ENCODE results near the gene LRRC4B.
A peak's percentile ranks its signal among the peaks of the same experiment; 100 is the strongest.

LRRC4B gene

DNA sequence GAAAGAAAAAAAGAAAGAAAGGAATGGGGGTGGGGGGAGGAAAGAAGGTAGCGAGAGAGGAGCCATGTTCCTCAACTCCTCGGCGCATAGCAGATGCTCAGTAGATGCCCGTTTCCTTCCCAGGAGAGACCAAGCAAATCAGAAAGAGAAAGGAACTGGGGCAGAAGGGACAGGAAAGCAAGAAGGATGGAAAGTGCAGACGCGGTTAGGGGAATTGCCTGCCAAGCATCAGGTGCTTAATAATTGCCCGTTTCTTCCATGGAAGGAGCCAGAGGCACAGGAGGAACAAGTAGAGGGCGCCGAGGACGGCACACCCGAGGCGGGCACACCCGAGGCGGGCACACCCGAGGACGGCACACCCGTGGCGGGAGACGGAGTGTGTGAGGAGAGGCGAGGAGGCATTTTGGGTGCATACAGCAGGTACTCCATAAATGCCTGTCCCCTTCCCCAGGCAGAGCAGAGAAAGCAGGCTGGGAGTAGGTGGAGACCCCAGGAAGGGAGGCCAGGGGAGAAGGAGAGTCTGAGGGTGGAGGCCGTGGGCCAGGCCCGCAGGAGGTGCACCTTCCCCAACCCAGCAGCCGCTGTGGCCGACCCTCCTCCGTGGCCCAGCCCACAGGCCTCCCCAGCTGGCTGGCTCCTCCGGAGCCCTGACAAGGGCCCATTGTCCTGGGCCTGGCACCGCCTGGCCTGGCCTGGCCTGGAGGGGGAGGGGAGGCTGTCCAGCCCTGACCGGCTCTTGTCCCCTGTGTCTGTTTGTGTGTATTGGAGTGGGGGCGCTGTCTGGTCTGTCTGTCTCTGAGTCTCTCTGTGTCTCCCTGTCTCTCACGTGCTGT is 71.8 kb downstream of the LRRC4B start:
- DNase-seq = no peak
- in situ Hi-C loops (cut with HindIII; ENCODE audit: low pct_ligation_motif_present, low pct_unique_long_range_greater_than_20kb, low sequenced_read_pairs) = no loop called here

DNA sequence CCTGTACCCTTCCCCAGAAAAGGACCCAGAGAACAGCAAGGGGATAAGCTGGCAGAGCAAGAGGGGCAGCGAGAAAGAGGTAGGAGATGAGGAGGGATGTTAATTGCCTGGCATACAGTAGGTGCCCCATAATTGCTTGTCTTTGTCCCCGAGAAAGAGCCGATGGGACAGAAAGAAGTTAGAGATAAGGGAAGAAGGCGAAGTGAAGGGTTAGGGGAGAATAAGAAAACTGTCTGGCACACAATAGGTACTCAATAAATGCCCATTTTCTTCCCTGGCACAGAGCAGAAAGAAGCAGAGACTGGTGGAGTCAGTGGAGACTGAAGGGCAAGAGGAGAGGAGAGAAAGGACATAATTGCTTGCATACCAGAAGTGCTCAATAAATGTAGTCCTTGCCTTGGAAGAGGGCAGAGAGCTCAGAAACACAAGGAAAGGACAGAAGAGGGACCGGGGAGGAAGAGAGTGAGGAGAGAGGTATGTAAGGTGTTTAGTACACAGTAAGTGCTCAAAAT is 73.2 kb downstream of the LRRC4B start:
- DNase-seq = no peak
- in situ Hi-C loops (cut with HindIII; ENCODE audit: low pct_ligation_motif_present, low pct_unique_long_range_greater_than_20kb, low sequenced_read_pairs) = no loop called here

DNA sequence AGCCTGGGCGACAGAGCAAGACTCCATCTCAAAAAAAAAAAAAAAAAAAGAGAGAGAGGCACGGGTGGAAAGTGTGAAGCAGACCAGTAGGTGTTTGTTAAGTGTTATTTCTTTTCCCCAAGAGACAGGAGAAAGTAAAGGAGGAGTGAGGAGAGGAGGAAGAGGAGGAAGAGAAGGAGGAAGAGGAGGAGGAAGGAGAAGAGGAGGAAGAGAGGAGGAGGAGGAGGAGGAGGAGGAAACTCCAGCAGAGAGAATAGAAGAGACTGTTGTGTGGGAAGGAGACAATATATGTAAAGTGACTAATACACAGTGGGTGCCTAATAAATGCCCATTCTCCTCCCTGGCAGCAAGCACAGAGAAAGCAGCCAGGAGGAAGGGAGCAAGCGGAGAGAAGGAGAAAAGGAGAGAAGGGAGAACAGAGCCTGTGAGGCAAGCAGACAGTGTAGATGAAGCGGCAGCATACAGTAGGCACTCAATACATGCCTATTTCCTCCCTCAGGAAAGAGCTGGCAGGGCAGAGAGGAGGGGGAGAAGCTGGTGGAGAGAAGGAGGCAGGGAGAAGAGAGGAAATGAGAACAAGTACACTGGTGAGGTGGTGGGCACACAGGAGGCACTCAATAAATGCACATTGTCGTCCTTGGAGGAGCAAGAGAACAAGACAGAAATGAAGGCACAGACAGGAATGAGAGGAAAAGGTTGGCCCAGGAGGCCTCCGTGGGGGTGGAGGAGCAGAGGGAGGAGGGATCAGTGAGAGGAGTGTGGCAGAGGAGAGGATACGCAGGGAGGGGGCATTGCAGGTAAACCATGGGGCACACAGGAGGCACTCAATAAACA is 73.8 kb downstream of the LRRC4B start:
- in situ Hi-C loops (cut with HindIII; ENCODE audit: low pct_ligation_motif_present, low pct_unique_long_range_greater_than_20kb, low sequenced_read_pairs) = no loop called here
- DNase-seq = no peak

DNA sequence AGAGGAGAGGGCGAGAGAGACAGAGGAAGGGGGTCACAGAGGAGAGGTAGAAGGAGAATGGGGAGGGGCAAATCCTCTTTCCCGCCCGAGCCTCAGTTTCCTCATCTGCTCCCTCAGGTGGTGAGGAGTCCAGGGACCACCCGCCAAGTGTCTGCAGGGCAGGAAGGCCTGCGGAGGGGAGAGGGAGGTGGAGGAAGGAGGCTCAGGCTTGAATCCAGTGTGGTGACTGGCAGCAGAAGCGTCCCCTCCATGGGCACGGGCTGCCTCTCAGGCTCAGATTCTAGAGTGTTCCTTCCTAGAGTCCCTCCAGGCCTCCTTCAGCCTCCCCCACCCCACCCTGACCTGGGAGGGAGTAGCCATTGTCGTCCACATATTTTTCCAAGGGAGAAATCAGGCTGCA is 75.1 kb downstream of the LRRC4B start:
- no peak for DNase-seq
- in situ Hi-C loops (cut with HindIII; ENCODE audit: low pct_ligation_motif_present, low pct_unique_long_range_greater_than_20kb, low sequenced_read_pairs) = no loop called here

DNA sequence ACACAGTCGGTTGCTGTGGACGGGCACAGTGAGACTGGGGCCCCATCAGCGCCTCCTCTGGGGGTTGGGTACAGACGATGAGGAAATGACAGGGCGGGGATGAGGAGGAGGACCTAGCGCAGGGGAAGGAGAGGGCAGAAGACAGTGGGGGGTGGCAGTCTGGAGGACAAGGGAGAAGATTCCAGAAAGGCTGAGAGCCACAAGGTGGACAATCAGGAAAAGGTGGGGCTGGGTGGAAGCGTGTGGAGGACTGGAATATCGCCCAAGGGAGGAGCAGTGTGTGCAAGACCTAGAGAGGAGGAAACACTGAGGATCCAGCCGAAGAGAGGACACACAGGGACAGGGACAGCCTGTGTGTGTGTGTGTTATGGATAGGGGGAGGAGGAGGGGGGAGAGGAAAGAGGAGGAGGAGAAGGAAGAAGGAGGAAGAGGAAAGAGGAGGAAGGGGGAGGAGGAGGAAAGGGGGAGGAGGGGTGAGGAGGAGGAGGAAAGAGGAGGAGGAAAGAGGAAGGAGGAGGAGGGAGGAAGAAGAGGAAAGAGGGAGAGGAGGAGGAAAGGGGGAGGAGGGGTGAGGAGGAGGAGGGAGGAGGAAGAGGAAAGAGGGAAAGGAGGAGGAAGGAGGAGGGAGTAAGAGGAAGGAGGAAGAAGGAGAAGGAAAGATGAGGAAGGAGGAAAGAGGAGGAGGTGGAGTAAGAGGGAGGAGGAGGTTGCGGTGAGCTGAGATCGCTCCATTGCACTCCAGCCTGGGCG is 75.8 kb downstream of the LRRC4B start:
- in situ Hi-C loops (cut with HindIII; ENCODE audit: low pct_ligation_motif_present, low pct_unique_long_range_greater_than_20kb, low sequenced_read_pairs) = no loop called here
- no peak for DNase-seq

DNA sequence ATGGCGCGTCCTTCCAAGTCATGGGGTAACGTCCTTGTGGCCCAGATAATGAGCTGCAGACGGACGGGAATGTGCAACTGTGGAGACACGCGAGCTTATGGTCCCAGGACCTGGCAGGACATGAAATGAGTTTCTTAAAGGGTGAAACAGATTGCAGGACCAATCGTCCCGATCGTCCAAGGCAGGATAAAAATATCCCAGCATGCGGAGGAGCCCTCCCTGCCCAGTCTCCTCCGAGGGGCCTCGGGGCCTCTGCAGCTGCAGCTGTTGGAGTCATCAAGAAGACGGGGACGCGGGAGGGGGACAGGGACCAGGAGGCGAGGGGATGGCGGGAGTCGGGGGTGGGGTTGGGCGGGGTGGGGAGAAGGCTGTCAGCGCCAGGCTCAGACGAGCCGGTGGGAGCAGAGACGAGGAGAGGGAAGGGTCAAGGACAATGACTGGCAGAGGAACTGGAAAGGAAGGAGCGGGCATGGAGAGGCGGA is 77.2 kb downstream of the LRRC4B start:
- no peak for DNase-seq
- in situ Hi-C loops (cut with HindIII; ENCODE audit: low pct_ligation_motif_present, low pct_unique_long_range_greater_than_20kb, low sequenced_read_pairs) = no loop called here

DNA sequence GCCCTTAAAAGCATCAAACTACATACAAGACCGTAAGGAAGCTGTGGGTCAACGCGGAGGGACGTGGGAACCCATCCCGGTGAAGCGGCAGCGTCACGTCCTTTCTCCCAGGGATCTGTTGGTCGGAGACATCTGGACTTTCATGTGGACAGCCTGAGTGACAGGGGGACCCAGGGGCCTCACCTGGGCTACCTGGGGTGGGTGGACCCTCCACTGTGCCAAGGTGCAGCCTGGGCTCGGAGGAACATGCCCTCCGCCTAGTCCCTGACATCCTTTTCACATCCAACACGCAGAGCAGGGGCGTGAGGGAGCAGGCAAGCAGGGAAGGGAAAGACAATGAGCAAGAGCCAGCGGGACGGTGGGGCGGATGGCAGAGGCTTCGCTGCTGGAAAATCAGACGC is 77.8 kb downstream of the LRRC4B start:
- no peak for DNase-seq
- in situ Hi-C loops (cut with HindIII; ENCODE audit: low pct_ligation_motif_present, low pct_unique_long_range_greater_than_20kb, low sequenced_read_pairs) = no loop called here

DNA sequence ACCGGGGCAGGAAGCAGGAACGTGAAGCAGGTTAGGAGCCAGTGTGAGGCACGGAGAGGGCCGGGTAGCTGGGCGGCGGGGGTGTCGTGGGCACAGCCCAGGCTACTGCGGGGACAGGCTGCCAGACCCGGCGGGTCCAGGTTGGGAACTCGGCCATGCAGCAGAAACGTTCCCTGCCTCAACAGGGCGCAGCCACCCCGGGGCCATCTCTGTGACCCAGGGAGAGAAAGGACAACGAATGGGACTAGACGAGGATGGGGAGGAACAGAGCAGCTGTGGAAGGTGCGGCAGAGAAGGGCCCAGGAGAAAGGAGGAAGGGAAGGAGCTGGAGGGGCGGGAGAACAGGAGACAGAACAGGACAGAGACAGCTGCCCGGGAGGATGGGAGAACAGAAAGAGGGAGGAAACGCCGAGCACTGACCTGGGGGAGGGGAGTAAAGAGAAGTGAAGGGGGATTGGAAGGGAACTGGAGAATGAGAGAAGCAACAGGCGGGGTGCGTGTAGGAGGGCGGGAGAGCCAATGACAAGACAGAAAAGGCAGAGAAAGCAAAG is 78.7 kb downstream of the LRRC4B start:
- in situ Hi-C loops (cut with HindIII; ENCODE audit: low pct_ligation_motif_present, low pct_unique_long_range_greater_than_20kb, low sequenced_read_pairs) = no loop called here
- DNase-seq = no peak

DNA sequence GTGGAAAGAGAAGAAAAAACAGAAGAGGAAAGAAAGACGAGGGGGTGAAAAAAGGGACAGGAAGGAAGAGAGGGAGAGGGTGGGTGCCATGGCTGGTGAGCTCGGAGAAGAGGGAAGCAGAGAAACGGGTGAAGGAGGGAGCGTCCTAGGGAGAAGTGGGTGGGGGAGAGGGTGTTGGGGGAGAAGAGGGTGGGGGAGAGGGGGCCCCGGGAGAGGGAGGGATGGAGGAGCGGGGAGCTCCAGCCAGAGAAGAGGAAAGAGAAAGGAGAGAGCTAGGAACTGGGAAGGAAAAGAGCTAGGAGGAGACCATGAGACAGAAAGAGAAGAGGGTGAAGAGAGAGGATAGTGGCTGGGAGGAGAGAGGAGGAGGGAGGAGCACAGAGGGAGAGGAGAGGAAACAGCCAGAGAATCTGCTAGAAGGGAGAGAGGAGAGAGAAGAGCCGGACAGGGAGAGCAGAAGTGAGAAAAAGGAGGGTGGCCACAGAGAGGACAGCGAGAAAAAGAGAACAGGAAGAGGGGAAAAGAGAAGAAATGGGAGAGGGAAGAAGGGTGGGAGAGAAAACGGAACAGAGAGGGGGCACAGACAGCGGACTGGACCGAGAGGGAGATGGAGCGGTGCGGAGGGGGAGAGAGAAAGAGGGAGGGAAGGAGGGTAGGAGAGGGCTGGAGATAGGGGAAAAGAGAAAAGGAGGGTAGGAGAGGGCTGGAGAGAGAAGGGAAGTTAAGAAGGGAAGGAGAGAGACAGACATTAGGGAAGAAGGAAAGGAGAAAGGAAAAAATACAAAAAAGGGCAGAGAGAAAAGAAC is 79.6 kb downstream of the LRRC4B start:
- DNase-seq = no peak
- in situ Hi-C loops (cut with HindIII; ENCODE audit: low pct_ligation_motif_present, low pct_unique_long_range_greater_than_20kb, low sequenced_read_pairs) = no loop called here

DNA sequence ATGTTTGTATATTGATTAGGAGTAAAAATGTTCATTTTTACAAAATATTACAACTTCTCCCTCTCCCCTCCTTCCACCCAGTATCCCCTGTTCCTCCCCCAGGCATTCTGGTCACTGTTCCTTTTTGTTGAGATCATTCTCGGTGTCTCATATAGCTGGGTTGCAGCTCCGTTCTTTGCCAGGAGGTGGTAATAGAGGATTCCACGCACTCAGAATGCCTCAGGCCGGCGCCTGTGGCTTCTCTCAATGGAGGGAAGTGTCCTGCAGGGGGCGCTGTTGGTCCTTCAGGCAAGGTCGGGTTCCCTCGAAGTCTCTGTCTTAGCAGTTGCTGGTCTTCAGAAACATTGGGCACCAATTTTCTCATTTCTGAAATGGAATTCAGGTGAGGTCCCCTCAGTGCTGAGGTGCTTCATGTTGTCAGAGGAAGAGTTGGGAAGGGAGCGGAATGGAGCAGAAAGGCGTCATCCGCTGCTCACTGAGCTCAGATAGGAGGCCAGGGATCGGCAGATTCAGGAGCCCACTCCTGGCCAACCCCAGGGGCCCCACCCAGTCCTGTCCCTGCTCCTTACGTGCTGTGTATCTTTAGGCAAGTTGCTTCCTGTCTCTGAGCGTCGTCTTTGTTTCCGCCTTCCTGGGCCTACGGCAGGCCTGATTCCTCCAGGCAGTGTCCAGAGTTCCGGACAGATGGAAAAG is 81.3 kb downstream of the LRRC4B start:
- in situ Hi-C loops (cut with HindIII; ENCODE audit: low pct_ligation_motif_present, low pct_unique_long_range_greater_than_20kb, low sequenced_read_pairs) = no loop called here
- DNase-seq = peak; percentile 44

DNA sequence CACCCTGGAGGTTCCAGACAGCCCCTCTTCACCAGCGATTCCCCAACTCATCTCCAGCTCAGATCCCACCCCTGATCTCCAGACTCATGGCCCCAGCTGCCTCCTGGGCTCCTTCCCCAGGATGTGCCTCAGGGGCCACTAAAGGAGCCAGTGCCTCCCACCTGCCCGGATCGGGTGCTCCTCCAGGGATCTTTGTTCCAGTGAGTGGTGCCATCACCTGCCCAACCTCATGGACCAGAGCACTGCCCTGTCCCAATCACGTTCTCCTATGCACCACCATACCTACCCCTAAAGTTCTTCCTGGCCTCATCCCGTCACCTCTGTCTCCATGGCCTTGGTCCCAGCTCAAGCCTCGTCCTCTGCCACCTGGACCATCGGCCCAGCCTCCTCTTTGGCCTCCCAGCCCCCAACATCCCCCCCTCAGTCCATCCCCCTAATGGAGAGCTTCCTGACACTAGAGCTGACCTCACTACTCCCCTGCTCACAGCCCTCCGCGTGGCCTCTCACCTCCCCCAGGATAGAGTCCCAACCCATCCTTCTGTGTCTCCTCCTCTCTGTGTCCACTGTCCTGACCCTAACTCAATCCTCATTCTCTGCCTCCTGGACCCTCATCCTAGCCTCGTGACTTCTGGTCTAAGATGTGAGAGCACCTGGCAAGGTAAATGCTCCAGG is 82.8 kb downstream of the LRRC4B start:
- in situ Hi-C loops (cut with HindIII; ENCODE audit: low pct_ligation_motif_present, low pct_unique_long_range_greater_than_20kb, low sequenced_read_pairs) = no loop called here
- no peak for DNase-seq

DNA sequence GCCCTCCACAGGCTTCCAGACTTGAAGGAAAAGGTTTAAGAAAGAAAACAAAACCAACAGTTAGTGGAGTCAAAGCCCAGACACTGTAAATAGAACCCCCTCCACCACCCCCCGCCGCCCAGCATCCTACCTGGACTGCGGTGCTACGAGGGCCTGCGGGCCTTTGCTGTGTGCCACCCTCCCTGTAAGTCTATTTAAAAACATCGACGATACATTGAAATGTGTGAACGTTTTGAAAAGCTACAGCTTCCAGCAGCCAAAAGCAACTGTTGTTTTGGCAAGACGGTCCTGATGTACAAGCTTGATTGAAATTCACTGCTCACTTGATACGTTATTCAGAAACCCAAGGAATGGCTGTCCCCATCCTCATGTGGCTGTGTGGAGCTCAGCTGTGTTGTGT is 85.3 kb downstream of the LRRC4B start:
- DNase-seq = no peak
- in situ Hi-C loops (cut with HindIII; ENCODE audit: low pct_ligation_motif_present, low pct_unique_long_range_greater_than_20kb, low sequenced_read_pairs) = no loop called here

DNA sequence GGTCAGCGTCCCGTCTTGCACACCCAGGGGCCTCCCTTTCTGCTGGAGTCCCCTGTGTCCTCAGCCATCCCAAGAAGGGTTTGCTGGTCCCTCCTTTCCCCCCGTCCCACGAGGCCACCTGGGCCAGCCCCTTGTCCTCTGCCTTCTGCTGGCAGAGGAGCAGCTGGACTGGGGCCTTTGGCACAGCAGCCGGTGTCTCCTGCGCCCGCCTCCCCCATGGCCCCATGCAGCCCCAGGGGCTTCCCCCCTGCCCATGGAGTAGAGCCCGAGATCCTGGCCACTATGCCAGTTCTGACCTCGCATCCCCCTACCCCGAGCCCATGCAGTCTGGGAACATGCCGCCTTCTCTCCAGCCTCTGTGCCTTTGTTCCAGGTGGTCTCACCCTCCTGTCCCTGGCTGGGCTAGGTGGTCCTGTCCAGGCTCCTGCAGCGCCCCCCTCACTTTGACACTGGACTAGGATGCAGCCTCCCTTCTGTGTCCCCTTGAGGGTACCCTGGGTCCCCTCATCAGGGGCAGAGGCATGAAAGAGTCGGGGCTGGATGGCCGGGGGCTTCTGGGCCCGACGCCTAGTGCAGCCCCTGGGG is 85.9 kb downstream of the LRRC4B start:
- in situ Hi-C loops (cut with HindIII; ENCODE audit: low pct_ligation_motif_present, low pct_unique_long_range_greater_than_20kb, low sequenced_read_pairs) = no loop called here
- DNase-seq = no peak

DNA sequence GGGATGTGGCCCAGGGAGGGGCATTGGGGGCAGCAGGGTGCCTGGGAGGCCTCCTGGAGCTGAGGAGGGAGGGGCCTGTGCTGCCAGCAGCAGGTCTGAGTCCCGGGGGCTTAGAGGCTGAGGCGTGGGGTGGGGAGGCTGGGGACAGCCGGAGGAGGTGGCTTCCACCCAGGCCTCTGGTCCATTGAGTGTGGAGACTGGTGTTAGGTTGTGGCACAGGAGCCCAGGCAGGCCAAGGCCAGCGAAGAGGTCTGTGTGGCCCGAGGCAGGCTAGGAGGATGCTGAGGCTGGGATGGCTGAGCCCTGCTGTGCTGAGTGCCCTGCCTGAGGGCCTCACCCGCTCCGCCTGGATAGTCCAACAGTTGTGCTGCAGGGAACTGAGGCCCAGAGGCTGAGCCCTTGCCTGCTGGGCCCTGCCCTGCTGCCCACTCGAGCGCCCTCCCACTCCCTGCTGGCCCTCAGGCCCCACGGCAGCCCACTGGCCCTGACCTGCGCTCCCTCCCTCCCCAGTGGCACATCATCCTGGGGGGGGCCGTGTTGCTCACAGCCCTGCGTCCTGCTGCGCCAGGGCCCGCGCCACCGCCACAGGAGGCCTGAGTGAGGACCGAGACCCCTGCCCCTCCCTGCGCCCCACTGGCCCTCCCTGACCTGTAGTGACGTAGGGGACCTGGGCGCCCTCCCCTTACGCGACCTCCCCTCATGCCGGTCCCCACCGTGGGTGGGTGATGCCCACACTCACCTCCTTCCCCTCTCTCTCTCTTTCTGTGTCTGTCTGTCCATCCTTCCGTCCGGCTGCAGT is 86.7 kb downstream of the LRRC4B start:
- in situ Hi-C loops (cut with HindIII; ENCODE audit: low pct_ligation_motif_present, low pct_unique_long_range_greater_than_20kb, low sequenced_read_pairs) = no loop called here
- no peak for DNase-seq

DNA sequence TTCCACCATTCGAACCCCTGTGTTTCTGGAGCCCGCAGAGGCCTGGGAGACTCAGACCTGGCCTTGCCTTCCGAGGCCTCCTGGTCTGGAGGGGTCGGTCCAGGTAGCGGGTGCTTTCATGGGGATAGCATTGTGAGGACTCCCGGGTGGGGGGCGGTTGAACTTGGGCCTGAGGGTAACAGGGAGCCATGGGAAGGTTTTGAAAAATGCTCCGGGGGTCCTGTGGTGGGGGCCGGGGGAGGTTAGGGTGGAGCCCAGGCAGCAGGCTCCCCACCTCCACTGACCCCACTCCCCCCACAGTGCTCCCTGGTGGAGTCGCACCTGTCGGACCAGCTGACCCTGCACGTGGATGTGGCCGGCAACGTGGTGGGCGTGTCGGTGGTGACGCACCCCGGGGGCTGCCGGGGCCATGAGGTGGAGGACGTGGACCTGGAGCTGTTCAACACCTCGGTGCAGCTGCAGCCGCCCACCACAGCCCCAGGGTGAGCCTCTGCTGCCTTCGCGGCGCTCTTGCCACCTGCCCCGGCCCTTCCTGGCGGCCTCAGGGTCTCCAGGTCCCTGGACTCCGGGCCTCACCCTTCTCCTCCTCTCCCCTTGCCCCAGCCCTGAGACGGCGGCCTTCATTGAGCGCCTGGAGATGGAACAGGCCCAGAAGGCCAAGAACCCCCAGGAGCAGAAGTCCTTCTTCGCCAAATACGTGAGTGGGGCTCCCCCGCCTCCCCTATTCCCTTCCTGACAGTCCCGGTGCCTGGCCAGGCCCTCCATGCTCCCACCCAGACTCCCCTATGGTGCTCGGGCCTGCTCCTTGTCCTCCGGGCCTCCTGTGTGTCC is 87.7 kb downstream of the LRRC4B start:
- no peak for DNase-seq
- in situ Hi-C loops (cut with HindIII; ENCODE audit: low pct_ligation_motif_present, low pct_unique_long_range_greater_than_20kb, low sequenced_read_pairs) = no loop called here

All from ACHN (cell line).